Rectal smooth muscle tissue (tissue), 1 donor: ENCODE measurements around the gene SLX1B.
"Not testable (repeated sequence)": the region's sequence is repeated elsewhere in the genome, so short reads cannot be mapped to it uniquely, and the experiment has no call there.

Source experiments
- H3K27ac ChIP-seq: one replicate; pipeline ENCODE4 v1.7.0; 2013; ENCODE audit warnings: low read depth, low read length, inconsistent platforms
- H3K27me3 ChIP-seq: one replicate; pipeline ENCODE4 v1.7.0; 2013; ENCODE audit warnings: low read length; ENCODE audit not compliant: control insufficient read depth, insufficient read depth
- H3K36me3 ChIP-seq: one replicate; pipeline ENCODE4 v1.7.0; 2013; ENCODE audit warnings: low read length; ENCODE audit not compliant: control insufficient read depth, insufficient read depth
- H3K4me1 ChIP-seq: one replicate; pipeline ENCODE4 v1.7.0; 2013; ENCODE audit warnings: low read length; ENCODE audit not compliant: control insufficient read depth, insufficient read depth
- H3K4me3 ChIP-seq: one replicate; pipeline ENCODE4 v1.7.0; 2013; ENCODE audit warnings: low read length
- H3K9ac ChIP-seq: one replicate; pipeline ENCODE4 v1.7.0; 2013; ENCODE audit warnings: low read length

Gene SLX1B

GRCh38 chr16:29469660-29470059 lies 15.3 kb downstream of the SLX1B start:
- not testable (repeated sequence) for H3K4me1 ChIP-seq, H3K9ac ChIP-seq, H3K36me3 ChIP-seq, H3K27ac ChIP-seq, H3K27me3 ChIP-seq, H3K4me3 ChIP-seq

DNA sequence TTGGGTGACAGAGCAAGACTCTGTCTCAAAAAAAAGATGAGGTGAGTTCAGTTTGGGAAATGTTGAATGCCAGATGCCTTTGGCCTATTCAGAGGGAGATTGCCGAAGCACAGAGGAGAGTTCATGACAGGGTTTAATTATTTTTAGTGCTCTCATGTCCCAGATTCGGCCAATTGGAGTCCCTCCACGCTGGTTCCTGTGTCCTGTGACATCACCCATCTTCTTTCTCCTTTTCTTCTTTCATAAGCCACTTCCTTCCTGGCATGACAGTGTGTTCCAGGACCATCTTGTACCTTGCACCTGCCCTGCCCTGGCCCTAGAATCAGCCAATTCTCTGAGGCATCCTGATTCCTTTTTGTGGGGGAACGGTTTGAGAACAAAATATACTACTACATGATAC lies 17.7 kb downstream of the SLX1B start:
- H3K36me3 ChIP-seq, H3K4me1 ChIP-seq, H3K27me3 ChIP-seq, H3K9ac ChIP-seq, H3K4me3 ChIP-seq, H3K27ac ChIP-seq: not testable (repeated sequence)

DNA sequence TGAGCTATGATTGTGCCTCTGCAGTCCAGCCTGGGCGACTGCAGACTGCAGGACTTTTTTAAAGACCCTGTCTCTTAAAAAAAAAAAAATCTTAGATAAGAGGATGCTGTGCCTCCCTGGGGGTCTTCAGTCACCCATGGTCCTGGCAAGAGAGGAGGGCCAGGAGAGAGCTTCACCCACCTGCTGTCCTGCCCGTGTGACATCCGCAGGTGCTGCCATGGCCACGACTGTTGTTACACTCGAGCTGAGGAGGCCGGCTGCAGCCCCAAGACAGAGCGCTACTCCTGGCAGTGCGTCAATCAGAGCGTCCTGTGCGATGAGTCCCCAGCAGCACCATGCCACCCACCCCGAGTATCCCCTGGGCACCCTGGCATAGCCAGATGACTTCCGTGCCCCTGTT lies 27.9 kb downstream of the SLX1B start:
- not testable (repeated sequence) for H3K4me3 ChIP-seq, H3K4me1 ChIP-seq, H3K27me3 ChIP-seq, H3K36me3 ChIP-seq, H3K27ac ChIP-seq, H3K9ac ChIP-seq

DNA sequence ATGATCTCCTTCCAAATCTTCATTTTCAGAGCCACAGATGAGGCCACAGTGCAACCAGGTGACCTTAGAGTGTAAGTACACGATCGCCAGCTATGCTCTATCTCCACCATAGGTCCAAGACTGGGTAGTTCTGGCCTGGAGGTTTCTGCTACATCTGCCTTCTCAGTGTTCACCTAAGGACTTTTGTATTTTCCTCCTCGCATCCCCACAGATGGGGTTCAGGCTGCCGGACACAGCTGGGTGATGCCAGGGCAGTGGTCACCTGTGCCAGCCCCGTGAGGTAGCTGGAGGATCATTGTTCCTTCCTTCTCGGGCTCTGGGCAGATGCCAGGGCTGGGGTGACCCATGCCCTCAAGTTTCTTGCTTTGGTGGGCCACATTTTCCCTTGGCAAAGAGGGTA lies 52.0 kb downstream of the SLX1B start, which contains the start of gene NPIPB12:
NPIPB12 (minus strand) TSS at position 101 of the 400 bp plus-strand sequence.
- H3K4me3 ChIP-seq, H3K36me3 ChIP-seq, H3K27me3 ChIP-seq, H3K27ac ChIP-seq, H3K9ac ChIP-seq, H3K4me1 ChIP-seq: not testable (repeated sequence)
